Endothelial cell of umbilical vein (primary cell): Measurements from ENCODE around the gene ITSN1. TPM values are rescaled to one million over a fixed set of nuclear protein-coding genes. Genes with fewer than 3 reads are reported as not detected.
A peak's percentile ranks its signal among the peaks of the same experiment; 100 is the strongest.

Experiments used
- BruUV-seq: library from RNA; stranded (reverse); fragments of 400-500 nt; replicated peaks from 2 replicates; lab custom pipeline; 2021; lab: Mats Ljungman, UMichigan
- CTCF ChIA-PET: fragments of 300-600, 350-600 bp; sonication (Branson Sonifier 250); formaldehyde crosslinking; loops from one replicate; lab custom pipeline; 2021; ENCODE audit warnings: antibody characterized with exemption, inconsistent platforms; lab: Charles Lee
- POLR2A ChIA-PET: fragments of 300-600, 350-600 bp; sonication (Branson Sonifier 250); formaldehyde crosslinking; loops from one replicate; lab custom pipeline; 2021; ENCODE audit warnings: antibody characterized with exemption, inconsistent platforms; lab: Charles Lee
- DNase-seq: peaks from one replicate; pipeline ENCODE4 v3.0.0-alpha.2; 2011; ENCODE audit warnings: low read depth, low spot score
- FAIRE-seq: peaks from 2 replicates; lab custom pipeline; 2011; peaks lifted over from hg19 to GRCh38; lab: Jason Lieb, UNC
- H2AFZ ChIP-seq: 2 replicates; pipeline ENCODE4 v1.6.0; 2012; ENCODE audit warnings: low read depth, low read length, control low read depth, inconsistent platforms
- H3K27ac ChIP-seq: 2 replicates; pipeline ENCODE4 v1.5.1; 2011; ENCODE audit warnings: low read depth, mild to moderate bottlenecking, control low read depth, low read length, moderate library complexity; ENCODE audit not compliant: insufficient read depth
- H3K27me3 ChIP-seq, 2 experiments: 2 replicates each; pipeline versions ENCODE4 v1.6.0 to v1.6.1; 2011; ENCODE audit warnings: low read length in 2 of 2, mixed read lengths in 1 of 2; ENCODE audit not compliant: control insufficient read depth in 2 of 2, insufficient read depth in 2 of 2
- H3K36me3 ChIP-seq, 2 experiments: 2 replicates in 1 of 2; 3 replicates in 1 of 2; pipeline ENCODE4 v1.5.1; 2011; ENCODE audit warnings: low read length in 2 of 2, mild to moderate bottlenecking in 1 of 2, moderate library complexity in 1 of 2; ENCODE audit not compliant: control insufficient read depth in 2 of 2, insufficient read depth in 2 of 2; ENCODE audit errors: extremely low read depth in 1 of 2
- H3K4me1 ChIP-seq: 3 replicates; pipeline ENCODE4 v1.5.1; 2011; ENCODE audit warnings: mild to moderate bottlenecking, low read length; ENCODE audit not compliant: control insufficient read depth, insufficient read depth; ENCODE audit errors: extremely low read depth
- H3K4me2 ChIP-seq: 2 replicates; pipeline ENCODE4 v1.6.1; 2011; ENCODE audit warnings: low read length, control low read depth, mixed read lengths; ENCODE audit not compliant: insufficient read depth
- H3K4me3 ChIP-seq, 3 experiments: fragments of 200-600 bp in 1 of 3; sonication (generic), shearing (Covaris generic) in 1 of 3; replicated peaks in 1 of 3; 2 replicates each; pipeline ENCODE4 v1.5.1; 2011 to 2016; ENCODE audit warnings: control low read depth in 3 of 3, low read length in 3 of 3, mild to moderate bottlenecking in 2 of 3, inconsistent platforms in 1 of 3, low read depth in 1 of 3, moderate library complexity in 1 of 3; ENCODE audit not compliant: insufficient read depth in 1 of 3
- H3K79me2 ChIP-seq: 2 replicates; pipeline ENCODE4 v1.6.0; 2012; ENCODE audit warnings: low read length, inconsistent platforms; ENCODE audit not compliant: control insufficient read depth, insufficient read depth
- H3K9ac ChIP-seq: replicated peaks from 2 replicates; pipeline ENCODE3; 2011; ENCODE audit warnings: low read length, control low read depth; ENCODE audit not compliant: insufficient read depth; ENCODE audit errors: extremely low read depth
- H3K9me1 ChIP-seq: replicated peaks from 3 replicates; pipeline ENCODE4 v1.6.0; 2011; ENCODE audit warnings: mild to moderate bottlenecking, low read length; ENCODE audit not compliant: control insufficient read depth, insufficient read depth; ENCODE audit errors: extremely low read depth
- H3K9me3 ChIP-seq: replicated peaks from 2 replicates; pipeline ENCODE4 v1.5.1; 2012; ENCODE audit warnings: low read length, inconsistent platforms; ENCODE audit not compliant: control insufficient read depth, insufficient read depth
- H4K20me1 ChIP-seq: replicated peaks from 2 replicates; pipeline ENCODE3; 2011; ENCODE audit warnings: mild to moderate bottlenecking, low read length; ENCODE audit not compliant: control insufficient read depth, insufficient read depth; ENCODE audit errors: extremely low read depth
- FOS ChIP-seq: IDR thresholded peaks from 2 replicates; pipeline ENCODE4 v1.6.1; 2011; ENCODE audit warnings: mild to moderate bottlenecking, low read length, moderate library complexity, borderline replicate concordance; ENCODE audit not compliant: insufficient read depth
- GATA2 ChIP-seq: IDR thresholded peaks from 2 replicates; pipeline ENCODE4 v1.7.0; 2011; ENCODE audit warnings: low read depth, mild to moderate bottlenecking, moderate library complexity, mixed read lengths, low read length; ENCODE audit not compliant: insufficient read length, insufficient read depth
- JUN ChIP-seq: IDR thresholded peaks from 2 replicates; pipeline ENCODE4 v1.6.1; 2011; ENCODE audit warnings: borderline replicate concordance, low read depth; ENCODE audit not compliant: insufficient read length, insufficient read depth
- POLR2AphosphoS5 ChIP-seq: IDR thresholded peaks from 2 replicates; pipeline ENCODE4 v1.6.1; 2012; ENCODE audit warnings: low read depth, mild to moderate bottlenecking, control low read depth, low read length, moderate library complexity; ENCODE audit not compliant: insufficient read depth
- dilution Hi-C: fragments of 300-500 bp; cut with MboI; formaldehyde crosslinking; loops from one replicate; pipeline ENCODE4 v1.15.0; 2019; ENCODE audit warnings: low sequenced_read_pairs; ENCODE audit not compliant: extremely low pct_ligation_motif_present
- intact Hi-C: fragments of 100-400 bp; cut with micrococcal nuclease; formaldehyde crosslinking; loops from one replicate; pipeline ENCODE4 v1.10.0; 2022
- polyA plus RNA-seq, 4 experiments: library from polyadenylated mRNA; depleted of rRNA in 3 of 4; stranded (reverse) in 3 of 4; unstranded in 1 of 4; fragments of >200 nt; gene quantifications; 2 replicates each; pipeline versions ENCODE4 v1.2.1 to v1.2.3, GENCODE V29; 2011 to 2012; ENCODE audit warnings: missing spikeins in 1 of 4
- total RNA-seq: library from RNA; stranded (reverse); gene quantifications from 2 replicates; pipeline ENCODE4 v1.2.3, GENCODE V29; 2021

The ITSN1 gene
- total and polyA plus RNA-seq, 2 donors (not counting 3 experiments of a cell fraction or from before 2014, with no cell fraction given), result 72.2 to 86.8 TPM

DNA sequence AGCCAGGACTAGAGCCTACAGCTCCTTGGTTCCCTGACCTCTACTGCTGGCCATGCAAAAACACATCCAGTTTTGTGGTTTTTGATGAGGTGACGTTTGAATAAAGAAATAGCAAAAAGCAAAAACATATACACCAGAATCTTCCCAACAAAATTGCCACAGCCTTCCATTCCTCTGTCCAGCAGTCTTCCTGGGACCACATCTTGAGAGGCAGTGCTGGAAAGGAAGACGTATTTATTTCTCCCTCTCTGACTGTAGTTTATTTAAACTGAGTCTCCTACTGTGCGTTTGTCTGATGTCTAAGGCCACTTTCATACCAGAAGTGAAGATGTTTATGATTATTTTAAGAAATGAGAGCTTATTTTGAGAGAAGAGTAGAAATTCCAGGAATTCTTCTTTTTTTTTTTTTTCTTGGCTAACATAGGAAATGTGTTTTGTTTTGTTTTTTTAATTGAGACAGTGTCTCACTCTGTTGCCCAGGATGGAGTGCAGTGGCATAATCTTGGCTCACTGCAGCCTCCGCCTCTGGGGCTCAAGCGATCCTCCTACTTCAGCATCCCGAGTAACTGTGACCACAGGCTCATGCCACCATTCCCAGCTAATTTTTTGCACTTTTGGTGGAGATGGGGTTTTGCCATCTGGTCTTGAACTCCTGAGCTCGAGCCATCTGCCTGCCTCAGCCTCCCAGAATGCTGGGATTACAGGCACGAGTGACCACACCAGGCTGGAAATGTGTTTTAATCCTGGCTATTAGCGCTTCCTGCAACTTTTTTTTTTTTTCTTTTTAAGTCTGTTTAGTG lies 118.5 kb downstream of the ITSN1 start:
- Histone ChIP-seq H3K4me3 (peak overlapping the region in 2 of 3 experiments; percentile 6 to 61), H3K27ac (peak overlapping the region; percentile 97), H3K27me3 (no peaks in the 10 kb centered on the region), H3K36me3 (peaks cover 0 to 1% of the 10 kb centered on the region in 2 experiments), H2AFZ (no peak overlapping the region), H3K9me3 (no peaks in the 10 kb centered on the region), H4K20me1 (no peaks in the 10 kb centered on the region), H3K9ac (peak overlapping the region; percentile 96), H3K4me2 (peak overlapping the region; percentile 82), H3K9me1 (no peaks in the 10 kb centered on the region), H3K4me1 (peaks cover 41% of the 10 kb centered on the region), H3K79me2 (peaks cover 7% of the 10 kb centered on the region)
- intact Hi-C loops (loop anchor here (1.0 to 5.0 kb wide), 7 partner anchors 8 to 766 kb away; partner anchors contain the start of gene ITSN1), dilution Hi-C loops (no loop called here)
- DNase-seq (peak; percentile 68), FAIRE-seq (peak; percentile 67)
- no TSS peak for BruUV-seq
- TF ChIP-seq FOS, result no peak
- no peak for TF ChIP-seq GATA2
- no peak for TF ChIP-seq POLR2AphosphoS5
- TF ChIP-seq JUN, result no peak
- ChIA-PET POLR2A (interaction anchor here (0.6 kb wide), 1 partner anchor 50 kb away, joined by 3 read pairs; no protein-coding TSS in a partner anchor), CTCF (interaction anchor here (0.8 to 1.6 kb wide), 3 partner anchors 27 to 155 kb away, joined by 3 to 4 read pairs (median 4); no protein-coding TSS in a partner anchor)
